ENCODE results near the gene GEN1.

DNA sequence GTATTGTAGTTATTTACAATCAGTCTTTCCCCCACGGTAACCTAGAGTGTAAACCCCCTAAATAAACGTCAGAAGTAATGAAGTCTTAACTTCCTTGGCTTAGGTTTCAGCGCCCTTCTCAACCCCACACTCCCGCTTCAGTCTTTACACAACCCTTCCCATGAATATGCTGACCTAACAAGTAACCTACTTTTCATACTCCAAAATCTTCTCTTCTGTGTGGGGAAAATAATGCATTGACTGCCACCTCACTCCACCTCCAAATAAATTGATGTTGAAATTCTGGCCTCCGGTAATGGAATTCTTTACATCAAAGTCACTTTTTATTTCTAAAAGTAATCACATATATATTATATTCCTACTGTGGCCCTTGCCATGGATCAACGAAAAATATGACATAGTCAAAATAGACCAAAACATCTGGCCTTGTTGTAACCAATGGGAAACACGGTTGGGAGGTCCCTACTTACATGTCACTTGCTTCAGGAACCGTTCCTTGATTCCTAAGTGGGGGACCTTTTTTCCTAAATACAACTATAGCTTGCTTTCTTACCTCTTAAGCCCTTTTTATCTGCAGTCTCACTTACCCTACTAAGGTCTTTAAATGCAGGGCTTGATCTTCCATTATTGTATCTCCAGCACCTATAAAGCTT is 961 bp downstream of the GEN1 start:
- TF ChIP-seq POLR2A (IDR thresholded peaks at IDR 0.05; ENCODE audit: low read length), result no peak
- no peak for TF ChIP-seq GATA1 (IDR thresholded peaks at IDR 0.05; ENCODE audit: low read depth, low read length)
